H1 (cell line): ENCODE data around the gene ACSF3. TPM values are rescaled to one million over a fixed set of nuclear protein-coding genes. Genes with fewer than 3 reads are reported as not detected.

Source experiments
- polyA plus RNA-seq, 7 experiments: library from polyadenylated mRNA; depleted of rRNA in 3 of 7; stranded (reverse) in 5 of 7; unstranded in 2 of 7; fragments of >200 nt in 5 of 7; fragments of 200-250 nt in 2 of 7; gene quantifications; 1 replicate in 5 of 7; 2 replicates in 1 of 7; 4 replicates in 1 of 7; pipeline versions ENCODE4 v1.2.1 to v1.2.3, GENCODE V29; 2011 to 2013; ENCODE audit warnings: missing spikeins in 2 of 7, mixed read lengths in 2 of 7
- total RNA-seq: library from RNA; stranded (reverse); fragmentation: NEBNext Ultra II Directional; extraction: Animal tissue kit (Norgen Biotek cat#: 25700); gene quantifications from 2 replicates; pipeline ENCODE4 v1.2.1, GENCODE V29; 2021
- TF ChIP-seq, protein P1 (sequence below): IDR thresholded peaks from 2 replicates; pipeline ENCODE4 v1.6.1; 2011; ENCODE audit warnings: low read depth, mild to moderate bottlenecking, low read length; ENCODE audit not compliant: insufficient read depth

The ACSF3 gene
- total and polyA plus RNA-seq, 2 of the 8 experiments (the other 6 are each of a cell fraction or from before 2014, with no cell fraction given), result 15.6 to 22.9 TPM

DNA sequence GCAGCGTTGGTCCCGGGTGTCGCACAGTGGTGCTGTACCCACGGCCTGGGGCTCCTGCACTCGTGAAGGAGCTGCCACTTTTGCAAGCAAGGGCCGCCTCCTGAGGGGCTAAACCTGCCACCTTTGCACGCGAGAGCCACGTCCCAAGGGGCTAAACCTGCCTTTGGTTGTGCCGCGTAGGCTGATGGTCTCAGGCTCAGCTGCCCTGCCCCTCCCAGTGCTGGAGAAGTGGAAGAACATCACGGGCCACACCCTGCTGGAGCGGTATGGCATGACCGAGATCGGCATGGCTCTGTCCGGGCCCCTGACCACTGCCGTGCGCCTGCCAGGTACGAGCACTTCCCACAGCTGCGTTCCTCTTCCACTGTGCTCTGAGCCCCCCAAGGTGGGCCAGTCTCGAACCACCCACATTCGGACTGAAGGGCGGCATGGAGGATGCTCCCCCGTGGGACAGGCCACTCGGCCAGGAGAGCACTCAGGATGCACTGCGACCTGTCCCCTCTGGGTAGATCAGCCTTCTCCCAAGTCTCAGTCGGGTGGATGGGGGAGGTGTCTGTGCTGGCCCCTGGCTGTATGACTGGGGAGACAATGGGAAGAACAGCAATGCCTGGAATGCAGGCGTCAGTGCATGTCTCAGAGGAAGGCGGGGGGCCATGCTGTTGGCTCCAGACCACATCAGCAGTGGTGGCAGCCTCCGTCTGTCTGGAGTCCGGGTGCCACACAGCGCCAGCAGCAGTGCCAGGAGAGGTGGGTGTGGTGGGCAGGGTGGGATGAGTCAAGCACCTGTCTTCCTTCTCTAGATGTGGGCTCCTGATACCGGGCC is 20.7 kb downstream of the ACSF3 start (continued):
- TF ChIP-seq, protein P1, sequence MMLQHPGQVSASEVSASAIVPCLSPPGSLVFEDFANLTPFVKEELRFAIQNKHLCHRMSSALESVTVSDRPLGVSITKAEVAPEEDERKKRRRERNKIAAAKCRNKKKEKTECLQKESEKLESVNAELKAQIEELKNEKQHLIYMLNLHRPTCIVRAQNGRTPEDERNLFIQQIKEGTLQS, result no peak
